GM18499 (cell line): ENCODE measurements around the gene NCF1.
"Not testable (repeated sequence)": the region's sequence is repeated elsewhere in the genome, so short reads cannot be mapped to it uniquely, and the experiment has no call there.

Experiments used
- ATAC-seq: cut with Tn5 transposase; IDR thresholded peaks from one replicate; pipeline ENCODE4 v1.9.1; 2021; ENCODE audit warnings: moderate number of reproducible peaks; ENCODE audit not compliant: insufficient read depth, unreplicated experiment

The NCF1 gene

DNA sequence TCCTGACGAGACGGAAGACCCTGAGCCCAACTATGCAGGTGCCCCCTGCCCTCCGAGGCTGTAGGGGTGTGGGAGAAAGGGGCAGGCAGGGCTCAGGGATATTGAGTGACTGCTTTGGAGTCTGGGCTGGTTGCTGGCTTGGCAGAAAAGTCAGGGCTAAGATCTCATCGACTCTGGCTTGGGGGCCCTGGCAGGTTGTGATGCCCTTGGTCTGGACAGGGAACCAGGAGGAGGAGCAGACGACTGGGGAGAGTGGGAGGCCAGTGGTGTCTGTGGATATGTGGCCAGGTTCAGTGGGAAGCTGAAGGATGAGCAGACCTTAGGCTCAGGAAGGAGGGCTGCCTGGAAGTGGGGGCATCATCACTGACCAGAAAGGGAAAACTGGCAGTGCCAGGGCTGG, 9.8 kb downstream of the NCF1 start:
- ATAC-seq: not testable (repeated sequence)

DNA sequence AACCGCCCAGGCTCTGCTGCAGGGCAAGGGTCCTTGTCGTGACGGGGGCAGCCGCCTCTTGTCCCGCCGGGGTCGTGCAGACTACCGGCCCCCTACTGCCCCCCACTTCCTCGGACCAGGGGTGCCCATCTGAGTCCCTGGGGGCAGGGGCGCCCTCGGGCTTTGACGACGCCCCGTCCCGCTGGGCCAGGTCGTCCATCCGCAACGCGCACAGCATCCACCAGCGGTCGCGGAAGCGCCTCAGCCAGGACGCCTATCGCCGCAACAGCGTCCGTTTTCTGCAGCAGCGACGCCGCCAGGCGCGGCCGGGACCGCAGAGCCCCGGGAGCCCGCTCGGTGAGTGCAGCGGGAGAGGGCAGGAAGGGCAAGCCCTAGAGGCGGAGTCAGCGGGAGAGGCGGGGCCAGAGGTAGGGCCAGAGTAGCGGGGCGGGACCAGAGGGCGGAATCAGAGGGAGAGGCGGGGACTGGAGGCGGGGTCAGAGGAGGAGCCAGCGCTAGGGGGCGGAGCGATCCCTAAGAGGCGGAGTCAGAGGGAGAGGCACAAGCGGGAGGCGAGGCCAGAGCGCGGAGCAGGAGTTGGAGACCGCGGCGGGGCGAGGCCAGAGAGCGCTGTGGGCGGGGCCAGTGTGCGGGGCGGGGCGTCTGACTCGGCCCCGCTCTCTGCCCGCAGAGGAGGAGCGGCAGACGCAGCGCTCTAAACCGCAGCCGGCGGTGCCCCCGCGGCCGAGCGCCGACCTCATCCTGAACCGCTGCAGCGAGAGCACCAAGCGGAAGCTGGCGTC, 14.7 kb downstream of the NCF1 start:
- ATAC-seq: peak; percentile 61

DNA sequence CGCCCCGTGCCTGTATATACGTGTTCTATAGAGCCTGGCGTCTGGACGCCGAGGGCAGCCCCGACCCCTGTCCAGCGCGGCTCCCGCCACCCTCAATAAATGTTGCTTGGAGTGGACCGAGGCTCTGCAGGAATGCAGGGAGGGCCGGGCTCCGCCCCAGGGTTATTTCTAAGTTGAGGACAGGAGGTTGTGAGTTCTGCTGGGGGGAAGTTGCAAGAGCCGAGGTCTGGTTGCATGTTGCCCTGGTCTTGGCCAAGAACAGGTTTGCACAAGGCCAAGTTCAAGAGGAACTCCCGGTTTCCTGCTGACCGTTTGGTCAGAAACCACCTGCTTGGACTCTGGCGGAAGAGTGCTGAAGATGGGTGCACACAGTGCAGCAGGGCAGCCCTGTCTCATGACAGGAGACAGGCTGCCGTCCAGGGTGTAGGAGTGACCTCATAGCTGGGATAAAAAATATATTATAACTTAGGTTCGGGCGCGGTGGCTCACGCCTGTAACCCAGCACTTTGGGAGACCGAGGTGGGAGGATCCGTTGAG, 15.5 kb downstream of the NCF1 start:
- ATAC-seq: not testable (repeated sequence)

DNA sequence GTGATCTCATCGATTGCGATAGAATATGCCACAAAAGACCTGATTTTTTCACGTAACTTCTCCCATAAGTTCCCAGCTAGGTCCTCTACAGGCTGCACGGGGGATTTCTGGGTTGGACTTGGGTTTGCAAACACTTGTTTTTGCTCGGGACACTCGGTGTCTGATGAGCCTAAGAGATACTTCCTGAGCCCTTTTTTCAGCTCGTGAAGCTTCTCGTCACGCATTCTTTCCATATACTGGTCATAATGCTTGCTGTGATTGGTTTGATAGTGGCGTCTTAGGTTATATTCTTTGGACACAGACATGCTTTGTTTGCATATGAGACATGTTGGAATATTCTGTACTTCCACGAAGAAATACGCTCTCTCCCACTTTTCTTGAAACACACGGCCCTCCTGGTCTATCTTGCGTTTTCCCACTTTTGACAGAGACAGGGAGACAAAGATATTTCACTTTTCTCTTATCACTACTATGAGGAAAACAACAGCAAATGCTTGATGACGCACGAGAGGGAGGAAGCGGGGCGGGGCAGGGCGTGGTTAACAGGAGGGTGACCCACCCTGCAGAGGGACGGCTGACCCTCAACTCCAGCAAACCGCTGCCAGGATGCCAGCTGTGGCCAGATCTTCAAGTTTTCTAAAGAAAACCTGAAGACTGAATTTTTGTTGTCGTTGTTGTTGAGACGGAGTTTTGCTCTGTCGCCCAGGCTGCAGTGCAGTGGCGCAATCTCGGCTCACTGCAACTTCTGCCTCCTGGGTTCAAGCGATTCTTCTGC, 24.2 kb downstream of the NCF1 start:
- not testable (repeated sequence) for ATAC-seq

DNA sequence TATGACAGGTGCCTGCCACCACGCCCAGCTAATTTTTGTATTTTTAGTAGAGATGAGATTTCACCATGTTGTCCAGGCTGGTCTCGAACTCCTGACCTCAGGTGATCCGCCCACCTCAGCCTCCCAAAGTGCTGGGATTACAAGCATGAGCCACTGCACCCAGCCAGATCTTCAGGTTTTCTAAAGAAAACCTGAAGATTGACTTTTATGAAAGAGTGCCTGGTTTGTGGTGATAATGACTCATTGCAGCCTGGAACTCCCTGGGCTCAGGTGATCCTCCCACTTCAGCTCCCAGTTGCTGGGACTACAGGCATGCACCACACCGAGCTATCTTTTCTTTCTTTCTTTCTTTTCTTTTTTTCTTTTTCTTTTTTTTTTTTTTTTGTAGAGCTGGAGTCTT, 24.8 kb downstream of the NCF1 start:
- not testable (repeated sequence) for ATAC-seq

DNA sequence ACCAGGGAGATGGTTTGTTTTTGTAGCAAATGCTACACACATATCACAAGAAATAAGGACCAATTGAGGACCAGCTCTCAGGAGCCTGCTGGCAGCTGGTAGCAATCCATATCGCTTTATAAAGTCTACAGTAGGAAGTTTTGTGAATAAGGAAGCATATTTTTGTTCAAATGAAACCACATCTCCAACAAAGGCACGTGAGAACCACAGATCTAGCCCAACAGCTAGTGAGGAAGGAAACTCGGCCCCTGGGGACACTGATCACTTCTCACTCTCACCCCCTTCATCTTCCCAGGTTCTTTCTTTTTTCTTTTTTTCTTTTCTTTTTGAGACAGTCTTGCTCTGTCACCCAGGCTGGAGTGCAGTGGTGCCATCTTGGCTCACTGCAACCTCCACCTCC, 42.1 kb downstream of the NCF1 start:
- not testable (repeated sequence) for ATAC-seq

DNA sequence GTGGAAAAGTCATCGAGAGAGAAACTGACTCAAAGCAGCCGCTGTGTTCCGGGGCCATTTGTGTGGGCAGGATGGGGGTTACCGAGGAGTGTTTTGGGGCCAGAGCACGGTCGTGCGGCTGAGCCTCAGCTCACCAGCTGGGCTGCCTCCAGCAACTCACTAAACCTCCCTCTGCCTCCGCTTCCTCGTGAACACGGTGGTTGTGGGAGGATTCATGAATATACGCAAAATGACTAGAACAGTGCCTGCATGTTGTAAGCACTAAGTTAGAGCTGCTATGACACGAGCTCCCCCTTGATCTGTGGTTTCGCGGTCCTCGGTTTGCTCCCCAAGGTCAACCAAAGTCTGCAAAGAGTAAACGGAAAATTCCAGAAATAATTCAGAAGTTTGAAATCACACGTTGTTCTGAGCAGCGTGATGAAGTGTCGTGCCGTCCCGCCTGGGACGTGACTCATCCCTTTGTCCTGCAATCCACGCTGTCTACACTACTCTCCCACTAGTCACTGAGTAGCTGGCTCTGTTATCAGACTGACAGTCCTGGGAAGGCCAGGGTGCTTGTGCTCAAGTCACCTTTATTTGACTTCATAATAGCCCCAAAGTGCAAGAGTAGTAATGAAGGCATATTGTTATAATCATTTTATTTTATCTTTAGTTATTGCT, 46.5 kb downstream of the NCF1 start:
- peak; percentile 56 for ATAC-seq

DNA sequence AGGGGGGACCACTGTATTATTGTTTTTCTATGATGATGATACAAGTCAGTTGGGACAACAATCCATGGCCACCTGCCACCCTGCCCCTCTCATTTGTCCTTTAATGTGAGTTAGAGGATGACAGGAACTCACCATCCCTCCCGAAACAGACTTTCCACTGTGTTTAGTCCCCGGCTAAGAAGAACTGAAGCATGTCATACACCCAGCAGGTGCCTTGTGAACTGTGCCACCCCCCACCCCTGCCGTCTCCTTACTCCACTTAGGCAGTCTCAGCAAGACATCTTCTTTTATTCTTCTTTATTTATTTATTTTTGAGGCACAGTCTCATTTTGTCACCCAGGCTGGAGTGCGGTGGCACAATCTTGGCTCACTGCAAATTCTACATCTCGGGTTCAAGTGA, 47.4 kb downstream of the NCF1 start:
- not testable (repeated sequence) for ATAC-seq

DNA sequence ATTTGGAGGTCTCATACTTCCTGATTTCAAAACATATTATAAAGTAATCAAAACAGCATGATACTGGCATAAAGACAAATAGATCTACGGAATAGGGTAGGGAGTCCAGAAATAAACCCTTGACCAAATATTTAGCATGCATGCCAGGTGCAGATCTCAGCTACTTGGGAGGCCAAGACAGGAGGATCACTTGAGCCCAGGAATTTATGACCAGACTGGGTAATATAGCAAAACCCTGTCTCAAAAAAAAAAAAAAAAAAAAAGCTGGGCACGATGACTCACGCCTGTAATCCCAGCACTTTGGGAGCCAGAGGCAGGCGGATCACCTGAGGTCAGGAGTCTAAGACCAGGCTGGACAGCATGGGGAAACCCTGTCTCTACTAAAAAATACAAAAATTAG, 56.1 kb downstream of the NCF1 start:
- ATAC-seq: not testable (repeated sequence)

DNA sequence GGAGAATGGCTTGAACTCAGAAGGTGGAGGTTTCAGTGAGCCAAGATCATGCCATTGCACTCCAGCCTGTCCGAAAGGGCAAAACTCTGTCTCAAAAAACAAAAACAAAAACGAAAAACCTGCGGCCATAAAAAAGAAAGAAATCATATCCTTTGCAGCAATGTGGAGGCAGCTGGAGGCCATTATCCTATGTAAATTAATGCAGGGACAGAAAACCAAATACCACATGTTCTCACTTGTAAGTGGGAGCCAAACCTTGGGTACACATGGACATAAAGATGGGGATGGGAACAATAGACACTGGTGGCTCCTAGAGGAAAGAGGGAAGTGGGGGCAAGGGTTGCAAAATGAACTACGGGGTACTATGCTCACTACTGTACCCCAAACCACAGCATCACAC, 56.6 kb downstream of the NCF1 start:
- not testable (repeated sequence) for ATAC-seq
